Right renal pelvis (tissue), 4 donors: ENCODE data around the gene CDC42EP2. TPM values are rescaled to one million over a fixed set of nuclear protein-coding genes. Genes with fewer than 3 reads are reported as not detected.

Experiments used
- DNase-seq, 4 donors: peaks; one replicate each; pipeline ENCODE4 v3.0.0-alpha.2; 2013; ENCODE audit warnings: low read depth in 4 of 4, low spot score in 3 of 4, missing footprints in 1 of 4
- polyA plus RNA-seq, 4 donors: library from polyadenylated mRNA; unstranded; fragments of 120-200 nt; gene quantifications; one replicate each; pipeline ENCODE4 v1.2.1, GENCODE V29; 2013; ENCODE audit not compliant: insufficient read length in 4 of 4

The CDC42EP2 gene
- 10 to 100 TPM in 3 of 4 donors, 1 to 10 TPM in 1; 8.7 to 12.7 (median 10.7) TPM for polyA plus RNA-seq

GRCh38 chr11:65314501-65315203 lies at the start of gene CDC42EP2:
CDC42EP2 (plus strand) TSS chr11:65314866; CDS start chr11:65320899, 6,033 bp downstream.
- peak in 3 of 4 donors; percentile 74 to 82 (median 74) for DNase-seq

- DNase-seq = no peak
Measured at GRCh38 chr11:65266210-65266609, 48.5 kb upstream of the CDC42EP2 start.

DNA sequence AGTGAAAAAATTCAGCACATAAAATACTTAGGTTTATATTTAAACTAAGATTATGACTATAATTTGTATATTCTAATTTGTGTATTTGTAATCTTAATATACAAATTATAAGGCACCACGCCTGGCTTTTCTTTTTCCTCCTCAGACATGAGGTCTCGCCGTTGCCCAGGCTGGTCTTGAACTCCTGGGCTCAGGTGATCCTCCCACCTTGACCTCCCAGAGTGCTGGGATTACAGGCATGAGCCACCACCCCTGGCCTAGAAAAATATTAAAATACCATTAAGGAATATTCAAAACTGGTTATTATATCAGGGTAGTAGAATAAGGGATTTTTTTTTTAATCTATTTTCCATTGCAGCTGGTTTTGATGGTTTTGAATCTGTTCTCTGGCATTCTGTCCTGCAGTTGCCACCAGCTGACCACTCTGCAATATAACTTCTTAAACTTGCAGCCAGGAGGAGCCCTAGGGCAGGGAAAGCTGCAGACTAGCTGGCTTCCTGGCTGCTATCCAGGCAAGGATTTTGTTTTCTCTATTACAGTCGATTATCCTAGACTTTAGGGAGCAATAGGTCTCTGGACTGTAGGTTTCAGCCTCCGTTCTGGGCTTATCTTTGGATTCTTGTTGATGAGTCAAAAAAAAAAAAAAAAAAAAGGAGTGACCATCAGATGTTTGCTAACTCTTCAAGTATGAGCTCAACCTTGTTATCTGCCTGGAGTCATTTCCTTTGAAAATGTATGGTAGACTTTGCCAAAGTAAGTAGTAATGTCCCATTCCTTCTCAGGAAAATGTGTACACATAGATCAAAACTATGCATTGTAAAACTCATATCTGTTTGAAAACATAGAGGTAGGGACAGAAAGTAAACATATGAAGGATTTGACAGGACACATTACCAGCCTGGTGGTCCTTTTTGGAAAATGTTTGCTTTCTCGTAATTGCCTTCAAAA lies 39.7 kb upstream of the CDC42EP2 start:
- peak in 2 of 4 donors; percentile 69 to 74 for DNase-seq

DNA sequence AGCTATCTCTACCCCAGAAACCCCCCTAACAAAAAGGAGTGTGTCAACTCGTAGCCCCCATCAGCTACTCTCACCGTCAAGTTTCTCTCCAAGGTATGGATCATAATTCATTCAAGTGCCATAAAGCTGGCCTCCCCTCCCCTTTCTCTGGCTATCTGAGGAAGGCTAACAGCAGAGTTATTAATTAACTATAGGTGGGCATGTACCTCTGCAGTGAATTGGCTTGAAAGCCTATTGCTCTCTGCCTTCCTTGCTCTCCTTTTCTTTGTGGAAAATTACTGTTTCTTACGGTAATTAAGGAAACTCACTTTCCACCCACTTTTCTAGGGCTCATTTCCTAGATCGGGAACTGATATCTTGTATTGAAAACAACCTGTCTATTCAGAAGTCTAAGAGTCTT lies 38.8 kb upstream of the CDC42EP2 start:
- no peak for DNase-seq

- no peak for DNase-seq
Measured at GRCh38 chr11:65277631-65278277, 36.9 kb upstream of the CDC42EP2 start.

GRCh38 chr11:65278356-65278755 lies 36.3 kb upstream of the CDC42EP2 start:
- DNase-seq = no peak

GRCh38 chr11:65279279-65279678 lies 35.4 kb upstream of the CDC42EP2 start:
- DNase-seq = no peak

DNA sequence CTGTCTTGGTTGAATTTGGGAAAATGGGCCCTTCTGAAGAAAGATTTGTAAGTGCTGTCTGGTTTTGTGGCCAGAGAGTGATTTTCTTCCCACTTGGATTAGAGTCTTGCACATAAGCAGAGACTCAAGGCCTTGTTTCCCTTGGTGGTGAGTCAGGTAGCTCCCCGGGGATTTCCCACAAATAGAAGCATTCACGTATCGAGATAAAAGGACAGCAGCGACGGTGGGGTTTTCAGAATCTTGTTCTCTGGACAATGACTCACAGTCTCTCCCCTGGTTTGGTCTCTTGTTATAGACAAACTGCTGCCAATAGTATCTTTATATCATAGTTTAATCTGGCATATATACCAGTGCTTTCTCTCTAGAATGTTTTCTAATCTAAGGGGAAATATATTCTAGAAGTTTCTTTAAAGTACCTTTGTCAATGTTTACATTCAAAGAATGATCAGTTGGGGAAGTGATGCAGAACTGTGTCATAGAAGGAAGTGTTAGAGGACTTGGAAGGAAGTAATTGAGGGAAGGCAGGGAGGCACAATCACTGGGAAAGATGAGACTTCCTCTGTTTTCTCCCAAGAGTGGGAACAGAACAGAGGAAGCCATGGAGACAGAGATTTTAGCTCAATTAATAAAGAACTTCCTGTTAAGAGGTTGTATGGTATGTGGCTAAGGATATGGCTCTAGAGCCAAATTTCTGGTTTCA lies 34.8 kb upstream of the CDC42EP2 start:
- no peak for DNase-seq

DNA sequence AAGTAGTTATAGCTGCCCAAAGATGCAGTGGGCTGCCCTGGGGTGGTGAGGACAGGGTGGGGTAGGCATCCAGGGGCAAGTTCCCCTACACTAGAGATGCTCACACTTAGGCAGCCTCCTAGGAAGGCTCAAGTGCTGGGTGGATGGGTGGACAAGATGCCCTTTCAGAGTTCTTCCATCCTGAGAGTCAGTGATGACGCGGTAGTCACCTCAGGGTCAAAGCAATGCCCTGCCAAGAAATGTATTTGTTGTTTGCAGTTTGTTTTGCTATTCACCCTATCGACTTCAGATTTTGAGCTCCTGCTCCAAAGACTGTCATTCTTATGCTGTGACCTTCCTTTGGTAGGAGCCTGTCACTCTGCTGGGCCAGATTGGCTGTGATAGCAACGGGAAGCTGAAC lies 34.0 kb upstream of the CDC42EP2 start:
- DNase-seq = no peak

DNA sequence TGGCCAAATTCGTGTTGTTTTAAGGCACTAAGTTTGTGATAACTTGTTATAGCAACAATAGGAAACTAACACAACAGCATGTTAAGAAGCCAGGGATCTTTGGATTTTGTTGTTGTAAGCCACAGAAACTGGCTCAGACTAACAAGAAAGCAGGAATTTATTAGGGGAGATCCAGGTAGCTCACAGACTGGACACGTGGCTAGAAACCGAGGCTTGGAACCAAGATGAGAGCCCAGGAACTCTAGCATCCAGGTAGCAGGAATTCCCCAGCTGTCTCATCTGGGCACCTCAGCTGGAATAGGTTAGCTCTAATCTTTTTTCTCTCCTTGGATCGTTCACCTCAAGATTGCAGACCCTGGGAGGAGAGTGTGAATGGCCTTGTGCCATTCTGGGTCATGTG lies 28.0 kb upstream of the CDC42EP2 start:
- no peak for DNase-seq

- no peak for DNase-seq
Measured at GRCh38 chr11:65287601-65288000, 27.1 kb upstream of the CDC42EP2 start.

DNA sequence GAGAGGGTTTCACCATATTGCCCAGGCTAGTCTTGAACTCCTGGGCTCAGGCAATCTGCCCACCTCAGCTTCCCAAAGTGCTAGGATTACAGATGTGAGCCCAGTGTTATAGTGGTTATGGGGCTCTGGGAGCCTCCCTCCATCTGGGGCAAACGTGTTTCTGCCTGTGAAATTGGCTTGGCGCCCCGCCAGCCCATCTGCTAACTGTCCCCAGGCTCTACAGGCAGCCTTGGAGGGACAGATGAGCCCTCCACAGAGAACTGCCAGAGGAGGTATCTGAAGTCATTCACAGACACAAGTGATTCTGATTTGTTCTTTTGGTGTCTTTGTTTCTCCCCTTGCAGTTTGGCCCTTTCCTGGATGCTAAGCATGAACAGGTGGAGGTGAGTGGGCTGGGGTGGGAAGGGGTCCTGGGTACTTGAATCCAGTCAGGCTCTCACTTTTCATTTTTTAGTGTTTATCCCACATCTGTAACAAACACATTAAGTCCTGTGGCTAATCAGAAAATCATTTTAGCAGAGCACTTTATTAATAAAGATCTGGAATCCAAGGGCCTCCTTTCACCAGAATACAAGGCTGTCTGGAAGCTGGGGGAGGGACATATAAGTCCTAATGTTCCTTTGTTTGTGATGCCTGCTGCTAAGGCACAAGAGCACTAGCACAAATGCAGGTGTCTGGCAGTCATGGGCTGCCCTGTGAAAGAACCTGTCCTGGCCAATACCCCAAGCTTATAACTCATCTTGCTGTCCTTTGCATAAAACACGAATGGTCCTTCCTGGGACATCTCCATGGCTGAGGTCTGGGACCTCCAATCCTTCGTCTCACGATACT lies 25.7 kb upstream of the CDC42EP2 start:
- no peak for DNase-seq

DNA sequence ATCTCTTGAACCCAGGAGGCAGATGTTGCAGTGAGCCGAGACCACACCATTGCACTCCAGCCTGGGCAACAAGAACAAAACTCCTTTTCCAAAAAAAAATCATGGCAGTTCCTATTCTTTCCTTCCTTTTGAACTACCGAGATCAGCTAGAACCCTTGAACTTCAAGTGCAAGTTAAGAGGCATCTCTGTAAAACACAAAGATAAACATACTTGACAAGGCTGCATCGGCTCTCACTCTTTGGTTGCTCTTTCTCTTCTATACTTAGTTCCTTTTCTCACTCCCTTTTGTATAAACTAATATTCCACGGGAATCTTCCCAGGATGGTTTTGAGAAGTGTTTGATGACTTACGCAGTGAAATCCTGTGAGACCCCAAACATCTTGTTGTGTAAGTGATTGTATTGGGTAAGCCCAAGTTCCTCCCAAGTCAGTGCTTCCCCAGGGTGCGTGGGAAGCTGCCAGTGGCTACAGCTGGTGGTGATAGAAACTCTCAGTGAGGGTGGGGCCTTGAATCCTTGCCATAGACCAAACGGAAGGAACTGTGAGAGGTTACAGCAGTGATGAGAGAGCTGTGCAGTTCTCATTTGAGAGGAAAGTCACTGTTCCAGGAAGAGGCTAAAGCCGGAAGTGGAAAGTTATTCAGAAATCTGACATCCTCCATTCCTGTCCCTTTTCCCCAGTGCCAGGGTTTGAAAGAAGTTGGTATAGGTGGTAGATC lies 24.1 kb upstream of the CDC42EP2 start:
- no peak for DNase-seq

- no peak for DNase-seq
Measured at GRCh38 chr11:65291613-65292012, 23.1 kb upstream of the CDC42EP2 start.

DNA sequence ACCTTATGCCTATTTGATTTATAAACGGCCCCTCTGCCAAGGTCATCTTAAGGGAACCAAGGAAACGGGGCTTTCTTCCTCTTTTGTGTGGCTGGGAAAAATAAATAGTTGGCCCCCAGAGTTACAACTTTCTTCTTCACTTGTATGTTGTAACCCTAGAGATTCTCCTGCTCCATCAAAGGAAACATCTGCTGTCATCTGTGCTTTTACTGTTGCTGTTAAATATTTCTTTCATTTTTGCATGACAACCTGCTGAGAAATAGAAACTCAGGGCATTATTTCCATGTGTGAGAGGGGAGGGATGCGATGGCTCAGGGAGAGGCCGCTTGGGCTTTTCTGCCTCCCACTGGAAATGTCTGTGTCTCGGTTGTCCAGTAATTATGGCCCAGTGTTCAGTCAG lies 21.8 kb upstream of the CDC42EP2 start:
- DNase-seq = no peak

GRCh38 chr11:65293909-65294381 lies 20.7 kb upstream of the CDC42EP2 start:
- DNase-seq = no peak

DNA sequence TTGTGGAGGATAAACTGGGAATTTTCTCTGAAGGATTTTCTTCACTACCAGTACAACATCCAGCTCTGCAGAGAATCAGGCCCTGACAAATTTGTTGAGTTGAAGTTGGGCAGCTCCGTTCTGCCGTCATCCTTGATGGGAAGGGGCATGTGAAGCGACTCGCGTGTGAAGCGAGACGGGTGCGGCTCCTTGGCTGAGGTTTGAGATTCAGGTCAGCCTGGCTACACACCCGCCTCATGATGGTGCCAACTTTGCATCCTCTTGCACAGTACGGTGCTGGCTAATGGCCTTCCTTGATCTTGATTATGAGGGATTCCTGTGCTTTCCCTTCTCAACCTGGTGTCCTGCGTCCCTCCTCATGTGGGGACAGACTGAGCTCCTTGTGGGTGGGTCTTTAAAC lies 19.7 kb upstream of the CDC42EP2 start:
- no peak for DNase-seq

GRCh38 chr11:65295571-65296341 lies 18.9 kb upstream of the CDC42EP2 start:
- DNase-seq = no peak
